ENCODE data around the gene ELFN1.
"Not testable (repeated sequence)": the region's sequence is repeated elsewhere in the genome, so short reads cannot be mapped to it uniquely, and the experiment has no call there.

Gene ELFN1

GRCh38 chr7:1707756-1708595 lies 37.9 kb downstream of the ELFN1 start:
- DNase-seq (ENCODE audit: low read depth in 2 of 3, low spot score in 1 of 3) = no peak

DNA sequence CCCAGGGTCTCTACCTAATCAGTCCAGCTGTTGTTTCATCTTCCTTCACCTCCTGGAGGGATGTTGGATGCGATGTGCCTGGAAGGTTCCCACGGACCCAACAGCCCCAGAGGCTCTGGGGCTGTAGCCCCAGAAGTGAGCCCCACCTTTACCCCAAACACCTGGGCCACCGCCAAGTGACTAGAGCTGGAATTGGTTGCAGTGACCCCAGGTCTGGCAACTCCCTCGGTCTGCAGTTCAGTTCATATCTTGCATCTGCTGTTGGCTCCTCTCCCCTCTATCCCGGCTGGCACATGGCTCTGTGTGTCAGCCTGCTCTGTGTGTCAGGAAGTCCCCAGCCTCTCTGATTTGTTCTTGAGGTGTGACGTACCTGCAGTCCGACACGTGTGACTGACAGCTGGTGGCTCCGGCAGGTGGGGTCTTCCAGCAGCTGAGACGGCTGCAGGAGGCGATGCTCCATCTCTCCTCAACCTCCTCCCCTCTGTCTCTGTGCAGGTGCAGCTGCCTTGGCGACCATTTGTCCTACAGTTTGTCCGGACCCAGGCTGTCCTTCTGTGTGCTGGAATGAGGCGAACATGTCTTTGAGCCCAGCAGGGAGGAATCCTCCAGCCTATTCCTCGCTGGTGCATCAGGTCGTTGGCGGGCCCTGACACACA lies 38.6 kb downstream of the ELFN1 start:
- no peak for DNase-seq (ENCODE audit: low read depth in 2 of 3, low spot score in 1 of 3)

DNA sequence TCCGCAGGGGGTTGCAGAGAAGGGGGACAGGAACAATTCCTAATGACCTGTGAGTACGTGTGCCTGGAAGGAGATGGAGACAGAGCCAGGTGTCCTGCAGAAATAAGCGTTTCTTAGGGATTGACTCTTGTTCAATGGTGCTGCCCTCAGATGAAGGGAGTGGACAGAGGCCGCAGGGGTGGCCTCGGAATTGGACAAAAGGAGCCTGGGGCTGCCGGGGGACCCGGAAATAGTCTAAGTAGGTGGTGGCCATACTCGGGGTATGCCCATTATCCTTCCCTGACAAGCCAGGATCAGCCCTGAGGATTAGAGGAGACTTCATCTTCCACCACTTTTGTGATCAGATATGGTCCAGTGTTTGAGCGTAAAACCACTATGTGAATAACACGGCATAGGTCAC lies 39.2 kb downstream of the ELFN1 start:
- DNase-seq (ENCODE audit: low read depth in 2 of 3, low spot score in 1 of 3) = no peak

DNA sequence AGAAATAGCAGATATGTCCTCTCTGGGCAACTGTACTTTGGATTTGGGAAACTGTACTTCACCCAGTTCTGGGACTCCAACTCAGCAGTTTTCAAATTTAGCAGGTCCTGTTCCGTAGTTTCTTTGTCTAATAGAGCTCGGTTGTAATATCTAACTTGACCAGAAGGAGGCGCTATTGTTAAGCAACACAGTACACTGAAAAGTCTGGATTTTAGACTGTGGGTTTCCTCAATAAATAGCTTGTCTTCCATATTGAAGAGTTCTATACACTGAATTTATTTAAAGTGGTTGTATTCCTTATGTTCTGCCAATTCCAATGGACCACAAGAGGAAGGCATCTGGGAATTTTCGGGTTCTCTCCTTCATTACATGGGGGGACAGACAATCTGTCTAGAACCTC lies 39.8 kb downstream of the ELFN1 start:
- no peak for DNase-seq (ENCODE audit: low read depth in 2 of 3, low spot score in 1 of 3)

DNA sequence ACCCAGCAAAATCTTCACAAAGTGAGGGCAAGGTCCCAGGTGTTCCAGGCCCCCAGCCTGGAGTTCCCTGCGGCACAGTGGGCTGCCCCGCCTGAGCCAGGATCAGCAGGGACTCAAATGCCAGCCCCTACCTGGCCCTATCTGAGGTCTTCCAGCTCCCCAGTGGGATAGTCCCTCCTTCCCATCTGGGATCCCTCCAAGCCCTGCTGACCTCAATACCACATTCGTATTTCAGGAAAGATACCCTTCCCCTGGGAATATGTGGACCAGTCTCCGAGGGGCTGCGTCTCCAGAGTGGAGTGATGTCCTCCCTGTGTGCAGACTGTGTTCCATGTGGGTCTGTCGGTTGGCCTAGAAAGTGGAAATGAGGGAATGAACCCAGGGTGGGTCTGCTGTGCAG lies 40.9 kb downstream of the ELFN1 start:
- no peak for DNase-seq (ENCODE audit: low read depth in 2 of 3, low spot score in 1 of 3)

- no peak for DNase-seq (ENCODE audit: low read depth in 2 of 3, low spot score in 1 of 3)
Observed at GRCh38 chr7:1712907-1713501, 42.9 kb downstream of the ELFN1 start.

- DNase-seq (ENCODE audit: low read depth in 2 of 3, low spot score in 1 of 3) = no peak
Observed at GRCh38 chr7:1713502-1714484, 43.7 kb downstream of the ELFN1 start.

GRCh38 chr7:1714583-1715330 lies 44.7 kb downstream of the ELFN1 start:
- no peak for DNase-seq (ENCODE audit: low read depth in 2 of 3, low spot score in 1 of 3)

DNA sequence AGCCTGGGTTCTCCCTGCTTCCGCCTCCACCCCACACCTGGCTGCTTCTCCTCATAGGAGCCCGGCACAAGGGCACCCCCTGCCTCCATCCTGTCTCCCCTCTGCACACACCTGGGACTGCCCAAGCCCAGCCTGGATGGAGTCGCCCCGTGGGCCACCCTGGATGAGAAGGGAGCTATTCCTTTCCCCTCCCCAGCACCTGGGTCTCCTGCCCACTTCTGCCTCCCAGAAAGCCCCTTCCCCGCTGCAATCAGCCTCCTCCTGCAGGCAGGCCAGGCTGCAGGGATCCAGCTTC lies 45.2 kb downstream of the ELFN1 start:
- DNase-seq (ENCODE audit: low read depth in 2 of 3, low spot score in 1 of 3) = no peak

DNA sequence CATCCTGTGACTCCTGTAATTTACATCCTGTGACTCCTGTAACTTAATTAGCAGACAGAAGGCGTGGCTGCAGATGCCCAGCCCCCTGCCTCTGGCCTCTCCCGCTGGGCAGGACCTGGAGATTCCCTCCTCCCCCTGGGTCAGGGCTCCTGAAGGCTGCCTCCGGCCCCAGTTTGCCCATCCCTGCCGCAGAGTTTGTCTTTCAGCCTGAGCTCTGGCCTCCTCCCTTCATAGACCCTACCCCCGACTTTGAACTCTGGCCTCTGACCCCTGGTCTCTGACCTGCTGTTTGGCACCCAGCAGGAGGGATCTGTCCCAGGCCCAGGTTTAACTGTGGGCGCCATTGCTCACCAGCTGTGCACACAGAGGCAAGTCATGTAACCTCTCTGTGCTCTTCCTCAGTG lies 45.6 kb downstream of the ELFN1 start:
- DNase-seq (ENCODE audit: low read depth in 2 of 3, low spot score in 1 of 3) = no peak

DNA sequence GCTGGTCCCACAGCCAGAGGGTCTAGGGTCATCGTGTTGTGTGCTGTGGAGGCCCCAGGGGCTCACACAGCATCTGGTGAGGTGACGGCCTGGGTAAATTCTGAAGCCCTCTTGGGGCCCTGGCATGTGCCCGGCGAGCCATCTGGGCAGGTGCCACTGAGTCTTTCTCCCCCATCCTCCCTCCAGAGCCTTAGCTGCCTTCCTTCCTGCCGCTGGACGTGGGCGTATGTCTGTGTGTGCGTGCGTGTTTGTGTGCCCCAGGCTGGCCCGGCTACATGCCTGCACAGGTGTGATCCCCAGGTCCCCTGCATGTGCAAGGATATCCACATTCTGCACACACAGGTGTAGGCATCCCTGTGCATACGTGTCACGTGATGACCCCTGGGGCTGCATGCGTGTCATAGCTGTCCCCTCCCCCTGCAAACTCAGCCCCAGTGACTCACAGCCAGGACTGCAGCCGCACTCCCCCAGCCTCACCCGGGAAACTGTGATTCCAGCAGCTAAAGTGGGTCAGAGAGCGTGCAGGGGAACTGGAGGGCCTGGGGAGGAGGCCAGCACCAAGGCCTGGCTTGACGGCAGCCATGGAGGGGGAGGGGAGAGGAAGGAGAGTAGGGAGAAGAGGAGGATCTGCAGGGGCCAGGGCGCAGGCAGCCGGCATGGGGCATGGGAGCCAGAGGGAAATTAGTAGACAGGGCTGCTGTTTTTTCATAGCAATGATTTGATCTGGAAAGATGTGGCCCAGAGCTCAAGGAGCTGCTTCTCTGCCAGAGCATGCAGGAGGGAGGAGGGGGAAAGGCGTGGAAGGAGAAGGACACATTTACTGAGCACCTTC lies 46.4 kb downstream of the ELFN1 start:
- DNase-seq (ENCODE audit: low read depth in 2 of 3, low spot score in 1 of 3) = peak in 1 of 3 donors; percentile 4

DNA sequence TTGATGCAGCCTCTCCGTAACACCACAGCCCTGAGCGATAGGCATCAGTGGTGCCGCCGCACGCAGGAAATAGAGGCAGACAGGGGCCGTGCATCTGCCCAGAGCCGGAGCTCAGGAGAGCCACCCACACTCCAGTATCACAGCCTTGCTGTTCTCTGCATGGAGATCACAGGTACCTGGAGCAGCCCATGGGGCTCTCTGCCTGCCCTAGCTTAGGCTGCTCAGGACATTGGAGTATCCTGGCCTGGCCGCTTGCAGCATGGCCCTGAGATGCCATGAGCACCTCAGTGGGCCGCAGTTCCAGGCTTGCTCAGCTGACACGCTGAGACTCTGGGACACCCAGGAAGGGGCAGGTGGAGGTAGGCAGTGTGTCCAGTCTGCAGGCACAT lies 47.0 kb downstream of the ELFN1 start:
- DNase-seq (ENCODE audit: low read depth in 2 of 3, low spot score in 1 of 3) = no peak

- no peak for DNase-seq (ENCODE audit: low read depth in 2 of 3, low spot score in 1 of 3)
Observed at GRCh38 chr7:1717903-1718676, 48.0 kb downstream of the ELFN1 start.

DNA sequence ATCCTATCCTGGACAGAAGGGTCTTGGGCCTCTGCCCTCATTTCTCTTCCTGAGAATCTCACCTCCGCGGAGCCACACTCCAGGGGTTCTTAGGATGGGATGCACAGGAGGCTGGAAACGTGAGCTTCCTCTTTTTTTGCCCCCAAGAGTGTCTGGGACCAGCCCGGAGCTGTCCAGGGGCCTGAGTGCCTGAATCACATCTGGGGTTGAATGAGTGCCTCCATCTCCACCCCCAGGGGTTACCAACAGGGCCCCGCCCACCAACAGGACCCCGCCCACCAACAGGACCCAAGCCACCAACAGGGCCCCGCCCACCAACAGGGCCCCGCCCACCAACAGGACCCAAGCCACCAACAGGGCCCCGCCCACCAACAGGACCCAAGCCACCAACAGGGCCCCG lies 48.8 kb downstream of the ELFN1 start:
- not testable (repeated sequence) for DNase-seq (ENCODE audit: low read depth in 2 of 3, low spot score in 1 of 3)

DNA sequence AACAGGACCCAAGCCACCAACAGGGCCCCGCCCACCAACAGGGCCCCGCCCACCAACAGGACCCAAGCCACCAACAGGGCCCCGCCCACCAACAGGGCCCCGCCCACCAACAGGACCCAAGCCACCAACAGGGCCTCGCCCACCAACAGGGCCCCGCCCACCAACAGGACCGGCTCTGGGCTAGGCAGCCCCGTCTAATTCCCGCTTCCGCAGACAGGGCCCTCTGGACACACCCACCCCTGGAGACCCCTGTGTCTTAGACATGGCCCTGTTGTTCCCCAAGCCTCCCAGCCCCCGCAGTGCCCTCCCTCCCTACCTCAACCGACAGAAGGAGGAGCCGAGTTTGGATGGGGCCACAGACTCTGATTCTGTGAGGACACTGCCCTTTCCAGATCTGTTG lies 49.2 kb downstream of the ELFN1 start:
- DNase-seq (ENCODE audit: low read depth in 2 of 3, low spot score in 1 of 3) = not testable (repeated sequence)

DNA sequence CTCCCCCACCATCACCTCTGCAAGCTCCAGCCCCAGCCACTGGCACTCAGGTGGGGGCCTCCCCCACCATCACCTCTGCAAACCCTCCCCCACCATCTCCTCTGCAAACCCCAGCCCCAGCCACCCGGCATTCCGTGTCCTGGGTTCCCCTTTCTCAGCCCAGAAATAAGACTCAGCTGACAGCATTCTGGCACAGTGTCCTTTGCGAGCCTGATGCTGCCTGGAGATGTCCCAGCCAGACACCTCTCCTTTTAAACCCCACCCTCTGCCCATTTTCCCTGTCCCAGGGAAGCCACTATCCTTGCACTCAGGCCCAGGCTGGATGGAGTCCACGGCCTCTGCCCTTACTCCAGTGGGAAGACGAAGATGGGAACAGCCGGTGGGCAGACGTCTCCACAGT lies 49.8 kb downstream of the ELFN1 start:
- no peak for DNase-seq (ENCODE audit: low read depth in 2 of 3, low spot score in 1 of 3)

- DNase-seq (ENCODE audit: low read depth in 2 of 3, low spot score in 1 of 3) = no peak
Observed at GRCh38 chr7:1720326-1720725, 50.2 kb downstream of the ELFN1 start.

DNA sequence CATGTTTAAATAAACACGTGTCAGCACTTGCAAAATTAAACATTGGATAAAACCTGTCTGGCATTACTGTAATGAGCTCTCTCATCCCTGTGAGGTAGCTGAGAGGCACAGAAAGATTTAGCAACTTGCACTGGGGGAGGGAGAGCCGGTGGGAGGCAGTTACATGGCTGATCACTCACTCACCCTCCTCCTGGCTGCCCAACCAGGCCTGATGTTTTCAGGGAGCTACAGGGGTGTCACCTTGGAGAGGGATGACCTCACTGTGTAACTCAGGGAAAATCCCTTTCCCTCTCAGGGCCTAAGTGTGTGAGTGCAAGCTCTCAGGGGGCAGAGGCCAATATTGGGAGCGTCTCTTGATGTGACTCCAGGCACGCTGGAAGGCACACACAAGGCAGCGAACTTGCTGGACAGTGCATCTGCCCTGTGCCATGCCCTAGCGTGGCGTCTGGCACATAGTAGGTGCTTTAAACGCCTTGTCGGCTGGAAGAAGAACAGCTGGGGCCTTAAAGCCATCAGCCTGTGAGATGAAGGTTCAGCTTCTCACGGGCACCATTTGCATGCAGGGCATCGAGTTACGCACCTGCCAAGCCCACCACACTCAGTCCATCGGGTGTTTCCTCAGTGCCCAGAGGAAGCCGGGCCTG lies 51.1 kb downstream of the ELFN1 start:
- no peak for DNase-seq (ENCODE audit: low read depth in 2 of 3, low spot score in 1 of 3)

- DNase-seq (ENCODE audit: low read depth in 2 of 3, low spot score in 1 of 3) = no peak
Observed at GRCh38 chr7:1723254-1723653, 53.2 kb downstream of the ELFN1 start.
